GM12872 (cell line): ENCODE data around the gene OSBPL3.

Experiments
- CTCF ChIP-seq: IDR thresholded peaks from 3 replicates; pipeline ENCODE4 v1.5.1; 2011; ENCODE audit warnings: low read depth, mild to moderate bottlenecking, low read length, moderate library complexity; ENCODE audit not compliant: insufficient read depth

Gene OSBPL3

GRCh38 chr7:24975644-24976260 is 4.2 kb downstream of the OSBPL3 start:
- TF ChIP-seq CTCF, result no peak

- TF ChIP-seq CTCF, result no peak
Observed at GRCh38 chr7:24975172-24975571, 4.8 kb downstream of the OSBPL3 start.

- no peak for TF ChIP-seq CTCF
Observed at GRCh38 chr7:24974026-24974832, 5.7 kb downstream of the OSBPL3 start.

GRCh38 chr7:24972991-24973390 is 7.0 kb downstream of the OSBPL3 start:
- no peak for TF ChIP-seq CTCF

GRCh38 chr7:24972166-24972477 is 7.9 kb downstream of the OSBPL3 start:
- TF ChIP-seq CTCF, result no peak

- no peak for TF ChIP-seq CTCF
Observed at GRCh38 chr7:24971333-24972165, 8.4 kb downstream of the OSBPL3 start.

GRCh38 chr7:24970676-24971075 is 9.3 kb downstream of the OSBPL3 start:
- no peak for TF ChIP-seq CTCF
